ENCODE results near the gene CCSAP.
"Not testable (repeated sequence)": the region's sequence is repeated elsewhere in the genome, so short reads cannot be mapped to it uniquely, and the experiment has no call there.

CCSAP gene

GRCh38 chr1:229342656-229343569 is at the start of gene CCSAP:
CCSAP (minus strand) TSS chr1:229343047; CDS start chr1:229342465, 582 bp downstream.
- DNase-seq = peak; percentile 58

- no peak for DNase-seq
Measured at GRCh38 chr1:229390130-229390529, 47.3 kb upstream of the CCSAP start.

- DNase-seq = peak; percentile 78
Measured at GRCh38 chr1:229388897-229389580, 46.2 kb upstream of the CCSAP start.

- DNase-seq = no peak
Measured at GRCh38 chr1:229385853-229386456, 43.1 kb upstream of the CCSAP start.

GRCh38 chr1:229384822-229385221 is 42.0 kb upstream of the CCSAP start:
- no peak for DNase-seq

- no peak for DNase-seq
Measured at GRCh38 chr1:229383961-229384360, 41.1 kb upstream of the CCSAP start.

GRCh38 chr1:229383188-229383587 is 40.3 kb upstream of the CCSAP start:
- DNase-seq = no peak

- no peak for DNase-seq
Measured at GRCh38 chr1:229381234-229381633, 38.4 kb upstream of the CCSAP start.

- DNase-seq = no peak
Measured at GRCh38 chr1:229380536-229381160, 37.8 kb upstream of the CCSAP start.

- DNase-seq = no peak
Measured at GRCh38 chr1:229379846-229380245, 37.0 kb upstream of the CCSAP start.

GRCh38 chr1:229378586-229379367 is 35.9 kb upstream of the CCSAP start:
- no peak for DNase-seq

- DNase-seq = not testable (repeated sequence)
Measured at GRCh38 chr1:229378035-229378434, 35.2 kb upstream of the CCSAP start.

GRCh38 chr1:229377429-229377828 is 34.6 kb upstream of the CCSAP start:
- DNase-seq = no peak

GRCh38 chr1:229376521-229376920 is 33.7 kb upstream of the CCSAP start:
- DNase-seq = no peak

GRCh38 chr1:229374485-229374884 is 31.6 kb upstream of the CCSAP start:
- no peak for DNase-seq

- no peak for DNase-seq
Measured at GRCh38 chr1:229373395-229373794, 30.5 kb upstream of the CCSAP start.

- no peak for DNase-seq
Measured at GRCh38 chr1:229372251-229372650, 29.4 kb upstream of the CCSAP start.

GRCh38 chr1:229371624-229372023 is 28.8 kb upstream of the CCSAP start:
- no peak for DNase-seq

GRCh38 chr1:229370601-229371021 is 27.8 kb upstream of the CCSAP start:
- DNase-seq = no peak

- DNase-seq = no peak
Measured at GRCh38 chr1:229368347-229368746, 25.5 kb upstream of the CCSAP start.

- peak; percentile 67 for DNase-seq
Measured at GRCh38 chr1:229365569-229365968, 22.7 kb upstream of the CCSAP start.

All from inflammatory macrophage treated with lipopolysaccharide for 4 hours (primary cell).